GM21576 (cell line): ENCODE data around the gene PARD3B.
"Not testable (repeated sequence)": the region's sequence is repeated elsewhere in the genome, so short reads cannot be mapped to it uniquely, and the experiment has no call there.

Source experiments
- ATAC-seq: cut with Tn5 transposase; IDR thresholded peaks from one replicate; pipeline ENCODE4 v1.9.1; 2021; ENCODE audit warnings: mild to moderate bottlenecking, moderate library complexity; ENCODE audit not compliant: unreplicated experiment

PARD3B gene

DNA sequence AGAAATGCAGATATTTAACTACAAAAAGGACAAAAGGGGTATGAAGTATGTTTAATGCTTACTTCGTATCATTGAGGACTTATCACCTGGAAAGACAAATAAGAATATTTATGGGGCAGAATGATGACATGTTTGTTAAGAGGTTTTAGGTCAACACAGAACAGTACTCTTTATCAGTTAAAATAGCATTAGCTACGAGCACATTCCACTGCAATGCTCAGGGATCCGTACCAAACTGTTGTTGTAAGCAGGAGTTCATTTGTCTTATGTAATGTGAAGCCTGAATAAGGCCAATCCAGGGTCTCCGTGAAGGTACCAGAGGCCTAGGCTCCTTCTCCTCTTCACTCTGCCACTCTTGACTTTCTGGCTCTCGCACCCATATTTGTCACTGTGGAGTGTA lies 671.3 kb downstream of the PARD3B start:
- no peak for ATAC-seq

DNA sequence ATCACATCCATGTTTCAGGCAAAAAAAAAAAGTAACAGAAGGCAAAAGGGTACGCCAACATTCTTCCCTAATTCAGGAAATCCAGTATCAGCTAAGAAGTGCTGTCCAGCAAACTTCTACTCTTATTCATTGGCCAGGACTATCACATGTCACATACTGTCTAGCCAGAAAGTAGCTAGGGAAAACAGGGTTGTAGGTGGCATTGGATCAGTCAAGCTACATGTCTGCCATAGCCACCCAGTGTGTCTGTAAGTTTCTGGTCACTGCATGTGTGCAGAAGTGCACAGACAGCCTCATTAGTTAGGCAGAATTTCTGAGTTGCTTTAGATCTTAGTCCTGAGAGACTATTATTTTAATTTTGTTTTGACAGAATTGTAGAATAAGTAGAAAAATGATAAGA lies 671.7 kb downstream of the PARD3B start:
- no peak for ATAC-seq

DNA sequence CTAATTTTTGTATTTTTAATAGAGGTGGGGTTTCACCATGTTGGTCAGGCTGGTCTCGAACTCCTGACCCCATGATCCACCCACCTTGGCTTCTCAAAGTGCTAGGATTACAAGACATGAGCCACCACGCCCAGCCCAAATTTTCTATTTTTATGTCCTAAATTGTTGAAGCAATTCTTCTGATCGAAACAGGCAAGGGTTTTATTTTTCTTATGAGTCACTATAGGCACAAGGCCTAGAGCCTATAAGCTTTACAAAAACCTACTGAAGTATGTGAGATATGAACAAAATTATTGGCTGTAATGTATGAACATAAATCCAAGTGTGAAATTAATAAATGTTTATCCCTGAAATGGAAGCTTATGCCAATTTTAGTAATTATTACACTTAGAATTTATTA lies 672.8 kb downstream of the PARD3B start:
- ATAC-seq, result no peak

DNA sequence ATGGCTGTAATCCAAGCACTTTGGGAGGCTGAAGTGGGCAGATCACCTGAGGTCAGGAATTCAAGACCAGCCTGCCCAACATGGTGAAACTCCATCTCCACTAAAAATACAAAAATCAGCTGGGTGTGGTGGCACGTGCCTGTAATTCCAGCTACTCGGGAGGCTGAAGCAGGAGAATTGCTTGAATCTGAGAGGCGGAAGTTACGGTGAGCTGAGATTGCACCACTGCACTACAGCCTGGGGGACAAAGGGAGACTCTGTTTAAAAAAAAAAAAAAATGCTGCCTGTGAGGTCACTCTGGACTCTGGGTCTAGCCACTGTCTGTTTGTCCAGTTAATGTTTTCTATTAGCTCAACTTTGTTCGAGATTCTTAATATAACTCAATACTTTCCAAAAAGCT lies 673.5 kb downstream of the PARD3B start:
- ATAC-seq, result not testable (repeated sequence)

DNA sequence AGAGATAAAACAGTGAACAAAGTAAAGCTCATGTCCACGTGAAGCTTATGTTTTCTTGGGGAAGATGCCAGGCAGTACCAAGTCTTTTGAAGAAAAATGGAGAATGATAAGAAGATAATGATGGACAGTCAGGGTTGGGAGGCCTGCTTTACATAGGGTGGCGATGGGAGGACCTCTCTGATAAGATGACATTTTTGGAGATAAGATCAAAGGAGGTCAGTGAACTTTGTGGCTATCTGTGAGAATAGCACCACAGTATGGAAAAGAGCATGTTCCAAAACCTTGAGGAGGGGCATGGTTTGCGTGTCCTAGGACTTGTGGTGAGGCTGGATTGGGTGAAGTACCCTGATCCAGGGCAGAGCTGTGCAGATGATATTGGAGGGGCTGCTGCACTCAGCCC lies 675.3 kb downstream of the PARD3B start:
- ATAC-seq, result no peak

DNA sequence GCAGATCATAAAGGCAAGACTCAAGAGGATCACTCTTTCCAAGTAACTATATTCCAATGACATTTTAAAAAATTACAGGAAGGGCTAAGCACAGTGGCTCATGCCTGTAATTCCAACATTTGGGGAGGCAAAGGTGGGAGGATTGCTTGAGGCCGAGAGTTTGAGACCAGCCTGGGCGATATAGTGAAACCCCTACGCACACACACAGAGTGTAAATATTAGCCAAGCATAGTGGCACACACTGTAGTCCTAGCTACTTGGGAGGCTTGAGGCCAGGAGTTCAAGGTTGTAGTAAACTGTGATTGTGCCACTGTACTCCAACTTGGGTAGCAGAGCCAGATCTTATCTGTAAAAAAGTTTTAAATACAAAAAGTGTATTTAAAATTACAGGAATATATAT lies 686.8 kb downstream of the PARD3B start:
- no peak for ATAC-seq

DNA sequence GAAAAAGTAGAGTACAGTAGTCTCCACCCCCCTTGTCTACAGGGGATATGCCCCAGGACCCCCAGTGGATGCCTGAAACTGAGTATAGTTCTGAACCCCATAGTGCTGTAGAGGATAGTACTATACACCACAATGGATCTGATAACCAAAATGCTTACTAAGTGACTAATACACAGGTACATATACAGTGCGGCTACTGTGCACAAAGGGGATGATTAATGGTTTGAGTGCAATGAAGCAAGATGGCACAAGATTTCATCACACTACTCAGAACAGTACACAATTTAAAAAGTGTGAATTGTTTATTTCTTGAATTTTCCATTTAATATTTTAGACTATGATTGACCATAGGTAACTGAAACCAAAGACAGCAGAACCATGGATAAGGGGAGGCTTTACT lies 690.2 kb downstream of the PARD3B start:
- no peak for ATAC-seq

DNA sequence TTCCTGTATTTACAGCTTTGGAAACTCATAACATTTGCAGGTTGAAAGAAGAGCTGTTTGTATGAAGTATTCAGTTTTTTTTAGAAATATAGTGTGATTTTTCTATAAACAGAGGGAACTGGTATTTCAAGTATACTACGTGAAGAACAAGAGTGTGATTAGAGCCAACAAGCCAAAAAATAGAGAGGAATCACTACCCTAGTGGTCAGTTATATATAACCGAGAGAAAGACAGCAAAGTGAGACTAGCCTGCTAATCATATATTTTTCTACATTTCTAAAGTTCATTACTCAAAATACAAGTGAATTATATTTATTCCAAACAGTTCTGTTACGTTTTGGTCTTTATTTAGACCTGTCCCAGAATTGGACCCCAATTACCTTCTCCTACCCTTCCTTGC lies 692.2 kb downstream of the PARD3B start:
- no peak for ATAC-seq

DNA sequence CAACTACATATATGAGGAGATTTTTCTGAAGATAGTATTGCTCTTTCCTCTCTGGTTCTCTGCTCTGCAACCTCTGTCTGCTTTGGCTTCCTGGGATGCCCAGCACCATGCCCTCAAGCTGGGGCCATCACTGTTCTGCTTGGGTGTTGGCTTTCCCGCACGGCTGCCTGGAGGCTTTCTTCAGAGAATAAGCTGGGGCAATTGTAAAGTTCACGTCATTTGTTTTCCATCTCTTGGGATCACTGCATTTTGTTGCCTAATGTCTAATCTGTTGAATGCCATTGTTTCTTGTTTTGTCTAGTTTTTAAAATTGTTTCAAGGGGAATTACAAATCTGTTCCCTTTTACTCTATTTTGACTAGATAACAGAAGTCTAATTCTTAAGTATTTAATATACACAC lies 699.7 kb downstream of the PARD3B start:
- ATAC-seq, result no peak

DNA sequence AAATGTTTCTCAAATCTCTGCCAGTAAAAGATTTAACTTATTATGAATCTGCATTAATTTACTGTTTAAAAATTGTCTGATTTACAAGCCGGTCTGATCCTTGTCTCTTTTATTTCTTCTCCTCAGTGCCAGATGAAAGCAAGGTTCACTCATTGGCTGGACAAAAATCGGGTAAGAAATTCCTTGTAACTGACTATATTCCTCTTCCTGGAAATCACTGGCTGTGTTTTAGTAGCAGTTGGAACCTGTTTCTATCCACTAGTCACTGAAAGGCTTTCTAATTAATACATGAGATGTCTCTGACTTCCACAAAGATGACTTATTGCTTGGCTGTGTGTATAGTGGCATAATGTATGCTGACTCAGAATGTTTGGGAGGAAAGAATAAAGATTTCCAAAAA lies 700.4 kb downstream of the PARD3B start:
- no peak for ATAC-seq

DNA sequence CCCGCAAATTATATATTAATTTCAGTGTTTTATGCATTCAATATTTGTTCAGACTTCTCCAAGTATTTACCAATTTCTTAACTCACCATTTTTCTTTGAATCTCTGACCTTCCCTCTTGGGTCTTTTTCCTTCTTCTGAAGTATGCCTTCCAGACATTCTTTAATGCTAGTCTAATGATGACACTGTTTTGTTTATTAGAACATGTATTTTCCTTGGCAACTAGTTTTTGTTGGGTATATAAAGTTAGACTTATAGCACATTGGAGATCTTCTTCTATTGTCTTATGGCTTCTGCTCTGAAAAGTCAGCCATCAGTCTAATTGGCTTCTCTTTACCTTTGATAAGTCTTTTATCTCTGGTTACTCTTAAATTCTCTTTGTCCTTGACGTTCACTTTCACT lies 713.8 kb downstream of the PARD3B start:
- ATAC-seq, result no peak

DNA sequence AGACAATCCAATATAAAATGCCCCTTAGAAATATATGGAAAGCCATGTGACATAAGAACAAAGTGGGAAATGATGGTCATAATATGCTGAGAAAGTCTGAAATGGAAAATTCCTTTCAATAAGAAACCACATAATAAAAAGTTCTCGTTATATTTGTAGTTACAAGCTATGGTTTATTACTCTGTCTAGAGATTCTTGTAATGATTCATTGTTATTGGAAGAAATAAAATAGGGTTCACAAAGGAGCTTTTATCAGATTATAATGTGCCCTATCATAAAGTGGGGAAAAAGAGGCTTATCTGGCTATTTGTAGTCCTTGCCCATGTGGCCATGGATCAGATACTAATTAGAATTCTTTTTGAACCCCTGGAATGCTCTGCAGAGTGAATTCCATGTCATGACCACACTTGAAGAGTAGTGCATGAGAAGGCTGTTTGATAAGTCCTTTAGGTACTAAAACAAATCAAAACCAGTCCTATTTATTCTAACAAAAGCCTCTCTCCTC lies 716.3 kb downstream of the PARD3B start:
- no peak for ATAC-seq

DNA sequence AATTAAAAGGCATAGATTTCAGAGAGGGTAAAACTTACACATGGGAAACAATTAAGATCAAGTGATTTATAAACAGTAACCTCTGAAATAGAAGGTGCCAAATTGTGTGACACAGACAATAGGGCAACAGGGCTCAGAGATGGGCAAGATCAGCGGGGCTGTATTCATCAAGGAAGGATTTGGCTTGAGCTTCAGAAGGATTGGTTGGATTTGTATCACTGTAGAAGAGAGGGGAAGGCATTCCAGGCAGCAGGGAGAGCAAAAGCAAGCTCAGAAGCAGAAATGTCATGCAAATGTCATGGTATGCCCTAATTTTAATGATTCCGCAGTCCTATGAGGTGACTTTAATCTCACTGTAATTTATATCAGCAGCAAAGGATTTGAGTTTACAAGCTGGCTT lies 722.0 kb downstream of the PARD3B start:
- ATAC-seq, result no peak

DNA sequence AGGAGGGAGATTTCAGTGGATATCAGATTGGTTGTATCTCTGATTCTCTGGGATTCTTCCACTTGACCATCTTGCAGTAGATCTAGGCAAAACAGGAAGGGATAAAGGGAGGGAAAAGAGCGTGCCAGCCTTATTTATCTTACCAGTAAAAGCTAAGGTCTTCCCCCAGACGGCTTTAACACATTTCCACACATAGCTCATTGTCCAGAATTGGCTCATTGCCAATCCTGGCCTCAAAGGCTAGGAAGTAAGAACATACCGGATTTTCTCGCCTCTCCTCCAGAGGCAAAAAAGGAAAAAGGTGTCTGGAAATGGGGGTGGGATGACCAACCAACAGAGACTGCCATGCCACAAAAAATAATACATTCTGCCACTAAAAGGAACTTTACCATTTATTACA lies 725.4 kb downstream of the PARD3B start:
- no peak for ATAC-seq

DNA sequence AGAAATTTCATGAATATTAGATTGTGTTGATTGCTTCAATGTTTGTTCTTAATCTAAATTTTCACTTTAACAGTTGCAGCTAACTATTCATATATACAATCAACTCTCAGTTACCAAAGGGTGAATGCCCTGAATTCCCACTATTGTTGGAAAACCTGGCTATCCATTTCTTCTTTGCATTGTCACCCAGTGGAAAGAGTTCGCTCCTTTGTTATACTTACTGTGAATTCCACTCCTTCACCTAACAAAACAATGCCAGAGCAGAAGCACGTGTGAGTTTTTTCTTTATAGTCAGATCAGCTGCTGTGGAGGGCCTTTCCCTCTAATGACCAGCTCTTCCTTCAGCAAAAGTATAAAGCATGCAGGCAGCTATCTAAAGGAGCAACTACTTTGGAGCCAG lies 727.9 kb downstream of the PARD3B start:
- no peak for ATAC-seq

DNA sequence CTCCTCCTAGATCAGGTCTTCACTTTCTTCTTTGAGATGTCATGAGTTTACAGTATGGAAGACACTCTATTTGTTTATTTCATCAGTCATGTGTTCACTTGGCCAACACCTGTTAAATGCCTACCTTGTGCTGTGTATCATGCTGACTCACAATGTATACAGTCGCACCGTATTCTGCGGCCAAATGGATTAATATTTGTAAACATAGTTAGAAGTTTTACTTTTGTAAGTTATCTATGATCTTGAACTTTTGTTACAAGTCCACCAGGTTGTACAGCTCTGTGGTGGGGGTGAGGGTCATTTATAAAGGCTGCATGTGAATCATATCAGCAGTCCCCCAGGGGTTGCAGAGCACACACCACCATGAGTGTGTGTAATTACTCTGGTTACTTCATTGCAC lies 728.4 kb downstream of the PARD3B start:
- ATAC-seq, result no peak

DNA sequence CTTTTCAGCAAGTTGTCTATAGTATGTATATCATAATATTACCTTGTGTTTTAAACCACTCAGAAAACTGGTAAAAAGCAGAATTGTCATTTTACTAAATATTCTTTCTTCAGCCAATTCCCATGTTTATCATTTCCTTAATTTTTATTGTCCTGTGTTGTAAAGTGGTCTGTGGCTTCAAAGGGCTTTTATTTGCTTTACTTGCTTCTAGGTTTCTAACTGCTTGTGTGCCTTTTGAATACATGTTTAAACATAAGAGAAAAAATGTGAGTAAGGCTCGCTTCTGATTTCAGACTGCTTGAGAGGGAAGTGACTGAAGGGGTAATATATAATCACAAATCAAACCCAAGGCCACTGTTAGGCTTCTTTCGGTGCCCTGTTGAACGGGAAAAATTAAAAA lies 729.5 kb downstream of the PARD3B start:
- ATAC-seq, result no peak

DNA sequence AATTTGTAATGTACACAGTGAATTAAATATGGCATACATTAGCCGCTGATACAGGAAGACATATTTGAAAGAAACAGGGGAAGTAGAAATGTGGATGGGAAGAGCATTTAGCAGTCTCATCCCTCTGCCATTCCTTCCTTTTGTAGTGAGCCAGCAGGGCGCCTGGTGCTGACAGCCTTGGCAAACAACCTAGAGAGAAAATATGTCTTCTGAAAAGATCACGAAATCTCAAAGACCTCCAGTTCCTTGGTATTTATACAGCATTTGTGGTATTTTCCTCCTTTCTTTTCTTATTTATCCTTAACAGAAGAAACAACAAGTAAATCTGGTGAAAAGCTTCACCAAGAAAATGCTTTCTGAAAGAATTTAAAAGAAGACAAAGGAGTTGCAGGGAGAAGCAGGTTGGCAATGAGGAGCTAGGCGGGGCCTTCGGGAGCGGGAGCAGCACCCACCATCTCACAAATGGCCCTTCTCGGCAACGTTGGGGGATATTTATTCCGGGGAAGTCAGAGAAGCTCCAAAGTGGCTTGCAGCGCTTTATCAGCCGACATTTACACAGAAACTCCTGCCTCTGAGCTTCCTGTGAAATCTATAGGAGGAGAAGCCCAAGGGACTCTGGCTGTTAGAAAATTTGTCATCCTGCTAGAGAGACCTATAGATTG lies 731.0 kb downstream of the PARD3B start:
- ATAC-seq, result no peak

DNA sequence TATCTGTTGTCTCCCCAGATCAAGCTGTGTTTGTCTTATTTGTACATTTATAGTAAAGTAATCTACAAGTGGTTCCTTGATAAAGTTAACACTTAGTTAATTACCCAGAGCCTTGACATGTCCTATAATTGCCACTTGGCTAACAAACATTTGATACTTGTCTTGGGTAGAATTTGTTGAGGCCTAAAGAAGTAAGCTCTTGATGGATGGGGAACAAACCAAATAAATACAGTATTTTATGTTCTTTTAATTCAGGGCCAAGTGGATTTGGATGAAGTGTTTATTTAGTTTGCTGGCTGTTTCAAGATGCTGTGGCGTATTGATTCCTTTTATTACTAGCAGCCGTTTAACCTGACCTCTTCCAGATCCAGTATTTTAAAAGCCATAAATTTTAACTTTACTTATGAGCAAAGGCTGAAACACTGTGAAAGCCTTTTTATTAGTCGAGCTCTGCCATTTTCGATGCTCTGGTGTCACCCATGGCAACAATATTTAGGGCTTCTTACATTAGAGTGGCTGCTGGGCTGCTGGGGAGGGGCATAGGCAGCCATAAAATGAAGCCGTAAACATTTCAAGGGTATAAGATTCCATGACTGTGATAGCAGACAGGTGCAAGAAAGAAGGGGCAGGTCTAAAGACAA lies 735.4 kb downstream of the PARD3B start:
- no peak for ATAC-seq

DNA sequence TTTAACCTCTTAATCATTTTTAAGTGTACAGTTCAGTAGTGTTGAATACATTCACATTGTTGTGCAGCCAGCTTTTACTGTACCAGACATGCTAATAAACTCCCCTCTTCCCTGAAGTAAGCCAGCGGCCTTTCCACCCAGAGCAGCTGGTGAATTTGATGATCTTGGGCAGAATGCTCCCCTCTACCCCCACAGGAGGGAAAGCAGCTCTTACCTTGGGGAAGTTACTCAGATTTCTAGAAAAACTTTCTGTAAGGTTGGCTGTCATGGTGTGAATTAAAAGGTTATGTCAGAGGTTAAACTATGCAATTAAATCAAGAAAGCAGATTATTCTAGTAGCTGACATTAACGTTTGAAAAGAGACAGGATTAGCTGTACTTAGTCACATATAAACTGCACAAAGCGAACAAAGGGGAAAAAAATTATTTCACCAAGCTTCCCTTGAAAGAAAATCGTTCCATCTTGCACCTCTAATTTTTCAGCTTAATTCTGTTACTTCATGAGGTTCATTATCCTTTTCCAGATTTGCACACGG lies 738.5 kb downstream of the PARD3B start:
- ATAC-seq, result no peak

DNA sequence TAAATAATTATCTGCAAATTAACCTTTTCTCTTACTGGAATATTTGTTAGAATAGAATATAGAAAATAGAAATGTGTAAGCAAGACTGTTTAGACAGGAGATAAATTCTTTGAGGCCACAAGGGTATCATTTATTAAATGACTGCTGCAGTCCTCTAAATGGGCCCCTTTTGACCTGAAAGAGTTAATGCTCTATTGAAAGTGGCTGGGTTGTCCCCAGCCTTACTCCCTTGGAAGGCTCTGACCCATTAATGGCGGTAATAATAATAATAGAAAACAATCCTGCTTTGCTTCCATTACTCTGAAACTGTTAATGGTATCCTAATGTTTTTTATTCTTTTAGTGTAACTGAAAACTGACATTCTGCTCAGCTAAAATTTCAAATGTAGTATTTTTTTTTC lies 739.1 kb downstream of the PARD3B start:
- ATAC-seq, result no peak

DNA sequence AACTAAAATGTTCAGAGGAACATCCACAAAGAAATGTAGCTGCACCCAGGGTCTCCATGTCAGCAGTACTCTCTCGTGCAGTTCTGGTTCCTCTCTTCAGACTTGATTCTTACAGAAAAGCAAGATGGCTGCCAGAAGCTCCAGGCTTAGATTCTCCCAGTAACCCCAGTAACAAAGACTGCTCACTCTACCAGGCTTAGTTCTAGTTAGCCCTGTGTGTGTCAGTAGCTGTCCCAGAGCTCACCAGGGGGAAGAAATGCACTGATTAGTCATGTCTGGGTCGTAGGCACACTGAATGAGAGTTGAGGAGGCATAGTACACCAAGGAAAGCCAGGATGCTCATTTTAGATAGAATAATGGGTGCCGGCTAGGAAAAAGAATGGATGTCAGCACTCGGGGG lies 742.0 kb downstream of the PARD3B start:
- no peak for ATAC-seq

DNA sequence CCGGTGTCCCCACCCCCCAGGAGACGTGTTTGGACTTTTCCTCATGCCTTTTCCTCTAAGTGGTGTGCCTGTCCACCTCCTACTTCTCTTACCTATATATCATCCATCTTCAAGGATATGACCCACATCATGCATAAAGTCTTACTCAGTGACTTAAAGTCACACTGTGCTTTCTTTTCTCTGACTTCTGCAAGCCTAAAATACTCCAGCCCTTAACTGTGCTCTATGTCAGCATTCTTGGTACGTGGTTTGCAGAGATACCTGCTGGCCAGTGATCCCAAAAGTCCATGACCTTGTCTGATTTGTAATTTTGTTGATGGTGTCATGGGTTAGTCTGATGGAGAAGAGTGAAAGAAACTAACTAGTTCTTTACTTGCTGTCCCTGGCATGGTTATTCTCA lies 743.4 kb downstream of the PARD3B start:
- no peak for ATAC-seq
